Lower leg skin (tissue), 4 donors: ENCODE data around the gene CCDC183. TPM values are rescaled to one million over a fixed set of nuclear protein-coding genes. Genes with fewer than 3 reads are reported as not detected.

Experiments
- DNase-seq, 2 donors: peaks; one replicate each; pipeline ENCODE4 v3.0.0-alpha.2; 2019; ENCODE audit warnings: low spot score in 2 of 2
- H3K4me3 ChIP-seq: fragments of 200-600 bp; sonication (generic); 2 replicates; pipeline ENCODE4 v1.5.1; 2017; ENCODE audit warnings: mild to moderate bottlenecking, low read depth; ENCODE audit not compliant: poor library complexity, severe bottlenecking
- CTCF ChIP-seq, 3 donors: fragments of 450-650 bp; IDR thresholded peaks; one replicate each; pipeline ENCODE4 v1.5.1; 2016; ENCODE audit warnings: antibody characterized with exemption in 3 of 3, mild to moderate bottlenecking in 3 of 3, moderate library complexity in 2 of 3
- POLR2A ChIP-seq, 2 donors: fragments of 450-650 bp; IDR thresholded peaks; one replicate each; pipeline ENCODE4 v1.6.1; 2016 to 2017; ENCODE audit warnings: antibody characterized with exemption in 2 of 2, mild to moderate bottlenecking in 1 of 2, moderate library complexity in 1 of 2
- WGBS, 2 donors: methylation state at CpG; one replicate each; pipeline ENCODE4 v1.1.5; 2018; 5-methylcytosine and 5-hydroxymethylcytosine counted together
- intact Hi-C: fragments of 100-400 bp; cut with DNase I; formaldehyde crosslinking; loops from one replicate; pipeline ENCODE4 v1.15.0; 2023; ENCODE audit warnings: low total_unique reads
- total RNA-seq, 4 donors: library from RNA; depleted of rRNA; stranded (reverse); fragments of >200 nt; gene quantifications; one replicate each; pipeline ENCODE4 v1.1.0, GENCODE V29; 2016

Gene CCDC183
- total RNA-seq, 4 donors from 2014 or later, result 0.37 to 9.1 (median 2.0) TPM

DNA sequence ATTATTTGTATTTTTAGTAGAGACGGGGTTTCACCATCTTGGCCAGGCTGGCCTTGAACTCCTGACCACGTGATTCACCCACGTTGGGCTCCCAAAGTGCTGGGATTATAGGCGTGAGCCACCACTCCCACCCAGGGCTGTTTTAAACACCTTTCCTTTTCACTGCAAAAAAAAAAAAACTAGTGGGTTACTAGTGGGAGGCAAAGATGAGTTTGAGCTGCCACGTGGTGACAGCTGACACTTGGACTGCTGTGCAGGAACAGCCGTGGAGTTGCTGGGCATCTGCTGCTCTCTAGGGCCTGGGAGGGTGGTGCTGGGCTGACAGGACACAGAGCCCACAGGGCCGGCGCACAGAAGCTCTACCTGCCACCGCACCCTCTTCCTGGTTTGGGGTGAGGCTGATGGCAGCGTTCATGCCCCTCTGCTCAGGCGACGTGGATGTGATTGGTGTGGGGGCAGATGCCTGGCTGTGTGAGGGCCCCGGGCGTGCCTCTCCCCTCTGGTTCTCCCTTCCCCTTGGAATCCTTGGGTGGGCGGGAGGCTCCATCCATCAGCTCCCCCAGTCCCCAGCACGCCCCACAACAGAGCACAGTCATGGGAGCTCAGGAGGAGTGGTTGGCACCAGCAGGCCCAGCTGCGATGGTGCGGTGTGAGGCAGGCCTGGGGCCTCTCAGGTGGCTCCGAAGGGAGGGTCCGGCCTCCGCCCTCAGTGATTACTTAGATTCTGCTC is 28.5 kb downstream of the CCDC183 start:
- DNase-seq, result no peak
- WGBS, 2 donors, result 90 to 94% methylated on average over 21 of the region's 21 CpGs
- intact Hi-C loops, result no loop called here
- TF ChIP-seq POLR2A (IDR thresholded peaks at IDR 0.05) (no peak), CTCF (IDR thresholded peaks at IDR 0.05) (no peak)
- H3K4me3 ChIP-seq, result no peak overlapping the region

DNA sequence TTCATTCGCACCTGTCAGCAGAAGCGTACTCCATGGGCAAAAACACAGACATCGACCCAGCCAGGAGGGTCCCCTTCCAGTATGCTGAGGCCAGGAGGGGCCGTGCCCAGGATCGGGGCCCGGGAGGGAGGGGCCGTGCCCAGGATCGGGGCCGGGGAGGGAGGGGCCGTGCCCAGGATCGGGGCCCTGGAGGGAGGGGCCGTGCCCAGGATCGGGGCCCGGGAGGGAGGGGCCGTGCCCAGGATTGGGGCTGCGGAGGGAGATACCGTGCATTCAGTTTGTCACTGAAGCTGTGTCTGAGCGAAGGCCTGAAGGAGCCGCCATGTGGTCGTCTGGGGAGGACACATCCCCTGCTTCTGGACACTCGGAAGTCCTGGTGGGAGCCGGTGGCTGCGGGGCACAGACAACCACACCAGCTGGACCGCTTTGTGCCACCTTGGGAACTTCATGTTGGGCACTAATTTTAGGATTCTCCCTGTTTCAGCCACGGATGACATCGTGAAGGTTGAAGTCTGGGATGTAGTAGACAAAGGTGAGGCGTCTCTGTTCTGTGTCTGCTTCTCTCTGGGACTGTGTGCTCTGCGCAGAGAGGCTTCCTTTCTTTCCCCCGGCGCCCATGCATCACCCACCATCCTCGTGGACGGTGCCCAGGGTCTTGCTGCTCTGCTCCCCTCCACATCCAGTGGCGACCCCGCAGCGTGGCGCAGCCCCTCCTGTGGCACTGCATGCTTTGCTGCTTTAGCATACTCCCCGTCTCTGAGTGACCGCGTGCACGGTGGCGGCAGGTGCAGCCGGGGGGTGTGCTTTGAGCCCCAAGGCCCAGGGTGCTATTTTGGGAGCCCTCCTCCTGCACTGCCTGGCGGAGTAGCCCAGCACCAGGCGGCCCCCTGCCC is 29.4 kb downstream of the CCDC183 start:
- no peak for TF ChIP-seq POLR2A (IDR thresholded peaks at IDR 0.05)
- TF ChIP-seq CTCF (IDR thresholded peaks at IDR 0.05), result no peak
- intact Hi-C loops, result no loop called here
- DNase-seq, result no peak
- H3K4me3 ChIP-seq, result no peak overlapping the region
- WGBS, 2 donors, result 92 to 93% methylated on average over 37 to 44 of the region's 44 CpGs

DNA sequence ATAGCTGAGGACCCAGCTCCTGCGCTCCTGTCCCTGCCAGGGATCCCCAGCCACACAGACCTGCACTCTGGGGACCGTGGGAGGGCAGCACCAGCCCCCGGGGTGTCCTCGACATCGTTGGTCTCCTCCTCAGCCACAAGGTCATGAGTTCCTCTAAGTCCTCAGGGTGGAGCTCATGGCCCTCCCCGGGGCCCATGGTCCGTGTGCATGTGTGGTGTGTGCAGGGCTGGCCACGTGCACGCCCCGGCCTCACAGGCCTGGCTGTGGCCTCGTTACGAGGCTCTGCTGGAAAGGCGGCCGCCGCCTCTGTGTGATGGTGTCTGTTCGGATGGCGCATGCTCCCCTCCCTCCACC is 30.0 kb downstream of the CCDC183 start:
- TF ChIP-seq POLR2A (IDR thresholded peaks at IDR 0.05) (no peak), CTCF (IDR thresholded peaks at IDR 0.05) (no peak)
- intact Hi-C loops, result no loop called here
- 92 to 97% methylated on average over 15 to 17 of the region's 17 CpGs for WGBS, 2 donors
- no peak overlapping the region for H3K4me3 ChIP-seq
- DNase-seq, result no peak

GRCh38 chr9:136826703-136827582 is 30.8 kb downstream of the CCDC183 start:
- no peak overlapping the region for H3K4me3 ChIP-seq
- intact Hi-C loops, result no loop called here
- DNase-seq, result no peak
- WGBS, 2 donors, result 89 to 92% methylated on average over 13 to 23 of the region's 24 CpGs
- TF ChIP-seq POLR2A (IDR thresholded peaks at IDR 0.05) (no peak), CTCF (IDR thresholded peaks at IDR 0.05) (no peak)

- intact Hi-C loops, result no loop called here
- H3K4me3 ChIP-seq, result no peak overlapping the region
- DNase-seq, result no peak
- WGBS, 2 donors, result 91 to 93% methylated on average over 14 of the region's 14 CpGs
- TF ChIP-seq CTCF (IDR thresholded peaks at IDR 0.05) (no peak), POLR2A (IDR thresholded peaks at IDR 0.05) (no peak)
These were observed 31.8 kb downstream of the CCDC183 start for GRCh38 chr9:136827794-136828473.
